GM03348 (cell line): ENCODE data around the gene GIT1.
"Not testable (repeated sequence)": the region's sequence is repeated elsewhere in the genome, so short reads cannot be mapped to it uniquely, and the experiment has no call there.

Experiments used
- DNase-seq: peaks from one replicate; pipeline ENCODE4 v3.0.0; 2012; ENCODE audit warnings: low spot score

The GIT1 gene

DNA sequence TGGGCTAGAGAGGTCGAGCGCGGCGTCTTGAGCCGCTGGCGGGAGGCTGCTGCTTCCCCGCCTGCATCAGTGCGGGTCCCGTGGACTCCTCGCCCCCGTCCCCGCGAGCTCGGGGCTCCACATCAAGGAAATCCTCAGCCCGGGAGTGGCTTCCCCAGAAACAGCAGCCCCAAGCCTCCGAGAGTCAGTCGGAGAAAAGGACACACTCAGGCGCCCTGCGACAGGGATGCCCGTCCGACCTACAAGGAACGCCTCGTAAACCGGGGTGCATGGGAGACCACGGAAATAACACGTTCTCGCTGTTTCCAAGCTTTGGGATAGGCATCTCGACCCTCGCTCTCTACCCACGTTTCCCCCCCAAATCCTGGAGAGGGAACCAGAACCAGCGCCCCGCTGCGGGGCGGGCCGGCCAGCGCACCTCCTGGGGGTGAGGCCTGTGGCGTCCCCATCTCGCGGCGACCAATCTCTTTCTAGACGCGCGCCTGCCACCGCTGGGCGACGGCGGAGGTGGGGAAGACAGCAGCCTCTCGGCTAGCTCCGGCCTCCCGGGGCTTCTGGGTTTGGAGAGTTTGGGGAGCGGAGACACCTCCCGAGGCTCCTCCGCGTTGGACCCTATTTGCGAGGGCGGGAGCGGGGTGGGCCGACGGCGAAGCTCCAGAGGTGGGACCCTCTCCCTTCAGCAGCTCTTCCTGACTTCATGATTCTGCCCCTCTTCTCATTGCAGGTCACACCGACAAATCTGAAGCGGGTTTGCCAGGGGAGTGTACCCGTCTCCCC lies 21.7 kb downstream of the GIT1 start:
- DNase-seq = peak; percentile 81

- DNase-seq = peak; percentile 54
Observed at GRCh38 chr17:29567304-29567553, 22.2 kb downstream of the GIT1 start.

- DNase-seq = peak; percentile 93
Observed at GRCh38 chr17:29566473-29567303, 22.8 kb downstream of the GIT1 start, which contains the start of gene ABHD15. TSS of gene ABHD15 (minus strand) at chr17:29567037. CDS start at chr17:29566966, 71 bp downstream.

- DNase-seq = no peak
Observed at GRCh38 chr17:29565643-29566472, 23.6 kb downstream of the GIT1 start.

- no peak for DNase-seq
Observed at GRCh38 chr17:29563816-29564215, 25.6 kb downstream of the GIT1 start.

DNA sequence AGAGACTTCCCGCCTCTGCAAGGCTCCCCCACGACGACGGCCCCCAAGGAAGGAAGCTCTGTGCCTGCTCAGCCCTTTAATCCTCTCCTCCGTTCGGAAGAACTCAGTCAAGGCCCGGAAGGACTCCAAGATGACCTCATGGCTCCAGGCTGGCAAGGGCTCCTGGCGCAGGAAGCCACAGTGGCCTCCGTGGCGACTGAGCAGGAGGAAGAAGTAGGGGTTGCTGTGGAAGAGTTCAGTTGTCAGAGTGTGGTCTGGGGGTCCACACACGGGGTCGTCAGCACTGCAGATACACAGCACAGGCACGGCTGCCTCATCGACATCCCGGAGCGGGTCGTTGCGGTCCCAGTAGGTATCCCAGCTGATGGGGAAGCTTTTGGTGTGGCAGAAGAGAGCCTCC lies 26.8 kb downstream of the GIT1 start:
- DNase-seq = no peak

- no peak for DNase-seq
Observed at GRCh38 chr17:29561554-29562517, 27.6 kb downstream of the GIT1 start.

DNA sequence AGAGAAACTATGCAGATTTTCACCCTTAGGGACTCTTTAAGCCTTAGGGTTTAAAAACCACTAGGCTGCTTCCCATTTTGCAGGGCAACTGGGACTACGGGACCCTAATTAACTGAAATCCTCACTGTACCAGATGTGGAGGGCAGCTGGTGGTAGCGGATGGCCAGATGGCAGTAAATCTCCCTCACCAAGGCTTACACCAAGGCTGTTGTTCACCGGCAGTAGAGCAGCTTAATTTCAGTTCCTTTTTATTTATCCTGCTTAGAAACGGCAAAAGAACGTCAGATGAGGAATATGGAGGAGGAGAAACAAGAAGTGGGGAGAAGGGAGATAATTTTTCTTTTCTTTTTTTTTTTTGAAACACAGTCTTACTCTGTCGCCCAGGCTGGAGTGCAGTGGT lies 29.1 kb downstream of the GIT1 start:
- DNase-seq = no peak

DNA sequence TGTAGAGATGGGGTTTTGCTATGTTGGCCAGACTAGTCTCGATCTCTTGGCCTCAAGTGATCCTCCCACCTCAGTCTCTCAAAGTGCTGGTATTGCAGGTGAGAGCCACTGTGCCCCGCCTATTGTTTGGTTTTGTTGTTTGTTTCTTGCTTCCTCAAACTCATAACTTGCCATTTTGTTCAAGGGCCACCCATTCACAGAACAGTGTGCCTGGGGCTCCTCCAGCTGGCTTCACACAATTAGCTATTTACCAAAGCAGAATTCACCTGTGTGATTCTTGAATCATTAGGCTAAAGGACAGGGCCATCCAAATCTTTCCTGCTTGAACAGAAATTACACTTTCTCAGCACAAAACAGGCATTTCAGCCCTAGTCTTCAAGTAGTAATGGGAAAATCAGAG lies 29.8 kb downstream of the GIT1 start:
- DNase-seq = no peak

GRCh38 chr17:29558139-29558538 lies 31.3 kb downstream of the GIT1 start:
- DNase-seq = not testable (repeated sequence)

DNA sequence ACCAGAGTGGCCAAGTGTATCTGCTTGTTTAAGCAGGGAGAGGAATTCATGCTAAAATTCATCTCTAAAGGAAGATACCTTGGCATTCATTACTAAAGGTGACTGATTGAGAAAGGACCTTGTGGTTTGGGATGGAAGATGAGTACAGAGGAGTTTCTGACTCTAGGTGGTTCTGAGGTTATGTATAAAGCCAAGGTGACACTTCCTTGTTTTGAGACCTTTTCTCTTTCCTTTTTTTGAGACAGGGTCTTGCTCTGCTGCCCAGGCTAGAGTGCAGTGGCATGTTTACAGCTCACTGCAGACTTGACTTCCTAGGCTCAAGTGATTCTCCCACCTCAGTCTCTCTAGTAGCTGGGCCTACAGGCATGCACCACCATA lies 31.7 kb downstream of the GIT1 start:
- no peak for DNase-seq

DNA sequence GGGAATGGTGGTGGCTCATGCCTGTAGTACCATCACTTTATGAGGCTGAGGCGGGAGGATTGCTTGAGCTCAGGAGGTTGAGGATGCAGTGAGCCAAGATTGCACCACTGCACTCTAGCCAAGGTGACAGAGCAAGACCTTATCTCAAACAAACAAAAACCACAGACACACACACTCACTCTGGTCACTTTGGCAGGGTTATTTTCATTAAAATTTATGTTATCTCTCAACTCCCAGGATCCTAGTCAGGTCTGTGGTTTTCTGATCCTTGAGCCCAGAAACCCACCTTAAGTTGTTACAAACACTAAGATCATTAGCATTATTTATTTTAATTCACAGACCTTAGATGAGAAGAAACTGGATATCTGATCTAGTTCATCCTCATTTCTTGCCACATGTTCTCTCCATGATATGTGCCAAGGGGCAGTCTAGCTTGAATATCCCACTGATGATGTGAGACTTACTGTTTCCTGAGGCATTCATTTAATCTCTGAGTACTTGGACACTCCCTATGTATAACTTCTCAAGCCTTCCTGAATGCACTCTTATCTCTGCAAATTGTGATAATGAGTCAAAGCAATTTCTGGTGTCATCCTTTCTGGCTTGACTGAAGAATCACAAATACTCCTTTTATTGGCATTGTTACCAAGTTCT lies 32.2 kb downstream of the GIT1 start:
- peak; percentile 48 for DNase-seq

DNA sequence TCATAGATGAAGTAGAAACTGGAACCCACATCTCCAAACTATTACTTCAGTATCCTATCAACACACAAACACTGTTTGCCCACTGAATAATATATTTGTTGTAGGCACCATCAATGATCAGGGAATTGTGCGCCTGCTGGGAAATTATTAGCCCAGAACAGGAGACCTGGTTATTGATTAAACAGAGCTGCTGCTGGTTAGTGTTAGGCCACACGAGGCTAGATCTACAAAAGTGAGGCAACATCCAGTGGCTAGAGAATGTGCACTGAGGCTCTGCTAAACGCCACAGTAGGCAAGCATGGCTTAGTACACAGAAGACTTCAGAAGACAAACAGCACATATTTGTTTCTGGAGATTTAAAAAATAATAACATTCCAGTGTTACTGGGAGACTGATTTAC lies 33.6 kb downstream of the GIT1 start:
- no peak for DNase-seq

- DNase-seq = no peak
Observed at GRCh38 chr17:29549177-29549923, 40.1 kb downstream of the GIT1 start.

DNA sequence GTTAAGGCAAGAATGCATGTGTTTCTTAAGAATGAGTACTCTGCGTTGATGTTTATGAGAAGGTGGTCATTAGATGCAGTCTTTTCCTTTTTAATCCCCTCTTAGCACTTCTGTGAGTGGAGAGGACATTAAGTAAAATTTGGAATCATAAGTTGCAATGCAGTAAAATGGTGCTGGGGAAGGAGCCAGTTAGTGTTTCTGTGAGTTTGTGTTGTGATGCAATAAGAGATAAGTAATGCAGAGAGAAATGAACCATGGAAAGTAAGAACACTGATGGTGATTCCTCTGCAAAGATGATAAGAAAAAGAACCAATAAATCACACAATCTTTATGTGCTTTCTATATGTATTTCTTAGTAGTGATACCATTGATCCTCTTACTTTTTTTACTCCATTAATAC lies 42.6 kb downstream of the GIT1 start:
- DNase-seq = peak; percentile 12

- DNase-seq = no peak
Observed at GRCh38 chr17:29546085-29546484, 43.4 kb downstream of the GIT1 start.

GRCh38 chr17:29544066-29544465 lies 45.4 kb downstream of the GIT1 start:
- no peak for DNase-seq

GRCh38 chr17:29533976-29534375 lies 55.5 kb downstream of the GIT1 start:
- DNase-seq = no peak

- DNase-seq = no peak
Observed at GRCh38 chr17:29526322-29526721, 63.1 kb downstream of the GIT1 start.

DNA sequence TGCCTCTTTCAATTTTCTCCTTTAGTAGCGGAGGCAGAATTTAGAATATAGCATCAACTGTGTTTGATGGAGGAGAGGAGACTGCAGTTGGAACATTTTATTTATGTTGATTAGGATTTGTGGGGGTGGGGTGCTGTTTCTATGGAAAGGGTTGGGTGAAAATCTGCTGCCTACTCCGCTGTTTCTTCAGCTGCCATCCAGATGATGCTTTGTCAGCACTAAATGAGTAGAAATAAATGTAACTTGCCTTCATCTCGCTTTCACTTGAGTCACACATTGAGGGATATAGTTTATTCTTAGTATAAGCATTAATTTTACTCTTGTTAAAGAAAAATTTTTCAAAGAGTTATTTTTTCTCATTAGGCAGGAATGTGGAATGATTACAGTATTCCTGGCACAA lies 64.8 kb downstream of the GIT1 start:
- DNase-seq = no peak
